ENCODE results near the gene RNF130. TPM values are rescaled to one million over a fixed set of nuclear protein-coding genes. Genes with fewer than 3 reads are reported as not detected.

The RNF130 gene
- total RNA-seq, 1 experiment from 2014 or later = 58.5 TPM

DNA sequence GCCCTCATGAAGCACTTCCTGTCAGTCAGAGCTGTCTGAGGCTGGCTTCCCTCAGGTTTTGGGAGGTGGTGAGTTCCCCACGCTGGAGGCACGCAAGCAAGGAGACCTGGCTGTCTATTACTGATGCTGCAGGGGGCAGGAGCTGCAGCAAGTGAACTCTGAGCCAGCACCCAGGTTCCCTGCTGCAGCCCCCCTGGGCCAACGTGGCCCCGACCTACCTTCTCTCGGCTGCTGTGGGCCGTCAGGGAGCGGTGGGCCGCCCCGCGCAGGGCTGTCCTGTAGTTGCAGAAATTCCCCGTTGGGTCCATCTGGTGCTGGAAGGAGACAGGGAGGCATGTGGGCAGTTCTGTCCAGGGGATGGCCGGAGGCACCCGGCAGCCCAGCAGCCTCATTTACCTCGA is 46.8 kb upstream of the RNF130 start:
- no peak for DNase-seq (ENCODE audit: low spot score)
- TF ChIP-seq, protein P1, sequence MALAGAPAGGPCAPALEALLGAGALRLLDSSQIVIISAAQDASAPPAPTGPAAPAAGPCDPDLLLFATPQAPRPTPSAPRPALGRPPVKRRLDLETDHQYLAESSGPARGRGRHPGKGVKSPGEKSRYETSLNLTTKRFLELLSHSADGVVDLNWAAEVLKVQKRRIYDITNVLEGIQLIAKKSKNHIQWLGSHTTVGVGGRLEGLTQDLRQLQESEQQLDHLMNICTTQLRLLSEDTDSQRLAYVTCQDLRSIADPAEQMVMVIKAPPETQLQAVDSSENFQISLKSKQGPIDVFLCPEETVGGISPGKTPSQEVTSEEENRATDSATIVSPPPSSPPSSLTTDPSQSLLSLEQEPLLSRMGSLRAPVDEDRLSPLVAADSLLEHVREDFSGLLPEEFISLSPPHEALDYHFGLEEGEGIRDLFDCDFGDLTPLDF (CRISPR knock-in tag; IDR thresholded peaks at IDR 0.05) = no peak
- TF ChIP-seq GRHL2 (CRISPR knock-in tag; IDR thresholded peaks at IDR 0.05; ENCODE audit: insufficient replicate concordance, severe bottlenecking) (no peak), TCF7 (CRISPR knock-in tag; IDR thresholded peaks at IDR 0.05; ENCODE audit: low read depth) (no peak)
- TF ChIP-seq, protein P2, sequence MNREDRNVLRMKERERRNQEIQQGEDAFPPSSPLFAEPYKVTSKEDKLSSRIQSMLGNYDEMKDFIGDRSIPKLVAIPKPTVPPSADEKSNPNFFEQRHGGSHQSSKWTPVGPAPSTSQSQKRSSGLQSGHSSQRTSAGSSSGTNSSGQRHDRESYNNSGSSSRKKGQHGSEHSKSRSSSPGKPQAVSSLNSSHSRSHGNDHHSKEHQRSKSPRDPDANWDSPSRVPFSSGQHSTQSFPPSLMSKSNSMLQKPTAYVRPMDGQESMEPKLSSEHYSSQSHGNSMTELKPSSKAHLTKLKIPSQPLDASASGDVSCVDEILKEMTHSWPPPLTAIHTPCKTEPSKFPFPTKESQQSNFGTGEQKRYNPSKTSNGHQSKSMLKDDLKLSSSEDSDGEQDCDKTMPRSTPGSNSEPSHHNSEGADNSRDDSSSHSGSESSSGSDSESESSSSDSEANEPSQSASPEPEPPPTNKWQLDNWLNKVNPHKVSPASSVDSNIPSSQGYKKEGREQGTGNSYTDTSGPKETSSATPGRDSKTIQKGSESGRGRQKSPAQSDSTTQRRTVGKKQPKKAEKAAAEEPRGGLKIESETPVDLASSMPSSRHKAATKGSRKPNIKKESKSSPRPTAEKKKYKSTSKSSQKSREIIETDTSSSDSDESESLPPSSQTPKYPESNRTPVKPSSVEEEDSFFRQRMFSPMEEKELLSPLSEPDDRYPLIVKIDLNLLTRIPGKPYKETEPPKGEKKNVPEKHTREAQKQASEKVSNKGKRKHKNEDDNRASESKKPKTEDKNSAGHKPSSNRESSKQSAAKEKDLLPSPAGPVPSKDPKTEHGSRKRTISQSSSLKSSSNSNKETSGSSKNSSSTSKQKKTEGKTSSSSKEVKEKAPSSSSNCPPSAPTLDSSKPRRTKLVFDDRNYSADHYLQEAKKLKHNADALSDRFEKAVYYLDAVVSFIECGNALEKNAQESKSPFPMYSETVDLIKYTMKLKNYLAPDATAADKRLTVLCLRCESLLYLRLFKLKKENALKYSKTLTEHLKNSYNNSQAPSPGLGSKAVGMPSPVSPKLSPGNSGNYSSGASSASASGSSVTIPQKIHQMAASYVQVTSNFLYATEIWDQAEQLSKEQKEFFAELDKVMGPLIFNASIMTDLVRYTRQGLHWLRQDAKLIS (CRISPR knock-in tag; IDR thresholded peaks at IDR 0.05; ENCODE audit: borderline replicate concordance) = no peak
- TF ChIP-seq, protein P3, sequence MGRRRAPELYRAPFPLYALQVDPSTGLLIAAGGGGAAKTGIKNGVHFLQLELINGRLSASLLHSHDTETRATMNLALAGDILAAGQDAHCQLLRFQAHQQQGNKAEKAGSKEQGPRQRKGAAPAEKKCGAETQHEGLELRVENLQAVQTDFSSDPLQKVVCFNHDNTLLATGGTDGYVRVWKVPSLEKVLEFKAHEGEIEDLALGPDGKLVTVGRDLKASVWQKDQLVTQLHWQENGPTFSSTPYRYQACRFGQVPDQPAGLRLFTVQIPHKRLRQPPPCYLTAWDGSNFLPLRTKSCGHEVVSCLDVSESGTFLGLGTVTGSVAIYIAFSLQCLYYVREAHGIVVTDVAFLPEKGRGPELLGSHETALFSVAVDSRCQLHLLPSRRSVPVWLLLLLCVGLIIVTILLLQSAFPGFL (CRISPR knock-in tag; IDR thresholded peaks at IDR 0.05; ENCODE audit: borderline replicate concordance) = no peak
- no peaks in the 10 kb centered on the region for H3K4me1 Mint-ChIP-seq
- no peaks in the 10 kb centered on the region for H3K9me3 Mint-ChIP-seq
- H3K4me3 Mint-ChIP-seq = no peak overlapping the region
- POLR2A ChIA-PET = no interaction called here
- CTCF ChIA-PET = interaction anchor here (0.7 kb wide), 1 partner anchor 501 kb away, joined by 4 read pairs; no protein-coding TSS in a partner anchor
- no peaks in the 10 kb centered on the region for H3K27me3 Mint-ChIP-seq (ENCODE audit: low read depth)
- H3K36me3 Mint-ChIP-seq = no peaks in the 10 kb centered on the region
- H3K27ac Mint-ChIP-seq = no peak overlapping the region
- ATAC-seq = no peak

DNA sequence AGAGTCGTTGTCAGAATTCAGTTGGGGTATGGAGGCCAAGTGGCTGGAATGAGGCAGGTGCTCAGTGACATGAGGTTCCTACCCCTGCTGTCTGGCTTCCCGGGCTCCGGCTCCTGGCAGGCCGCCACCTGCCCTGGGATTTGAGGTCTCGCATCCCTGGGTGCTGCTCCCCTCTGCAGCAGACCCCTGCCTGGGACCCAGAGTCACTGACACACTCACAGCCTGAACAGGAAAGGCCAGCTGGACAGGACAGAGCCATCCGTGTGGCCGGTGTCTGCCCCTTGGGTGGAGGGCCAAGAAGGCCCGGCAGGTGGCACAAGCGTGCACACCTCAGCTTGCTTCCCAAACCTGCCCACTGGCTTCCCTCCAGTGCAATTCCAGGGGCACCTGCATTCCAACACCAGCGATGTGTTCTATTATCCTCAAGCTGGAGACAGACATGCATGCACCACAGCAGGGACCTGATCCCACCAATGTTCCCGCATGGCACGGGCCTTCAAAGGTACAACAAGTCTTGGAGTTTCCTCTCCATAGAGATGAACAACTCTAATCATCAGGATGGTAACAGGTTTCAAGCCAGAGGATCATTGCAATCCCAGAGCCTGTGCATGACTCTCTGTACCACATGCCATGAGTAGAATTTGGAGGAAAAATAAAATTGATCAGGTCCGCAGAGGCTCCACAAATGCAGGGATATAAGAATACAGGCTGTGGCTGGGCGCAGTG is 45.6 kb upstream of the RNF130 start:
- no peaks in the 10 kb centered on the region for H3K9me3 Mint-ChIP-seq

More for the DNA sequence above, 45.6 kb upstream of the RNF130 start:
- ATAC-seq = peak; percentile 59
- ChIA-PET POLR2A (no interaction called here), CTCF (interaction anchor here (1.0 to 1.7 kb wide), 5 partner anchors 10 to 112 kb away, joined by 3 to 7 read pairs (median 3); partner anchors contain the start of gene RASGEF1C)
- no peak overlapping the region for H3K27ac Mint-ChIP-seq
- no peak for DNase-seq (ENCODE audit: low spot score)
- H3K36me3 Mint-ChIP-seq = no peaks in the 10 kb centered on the region
- TF ChIP-seq ZNF317 (CRISPR knock-in tag; IDR thresholded peaks at IDR 0.05; ENCODE audit: borderline replicate concordance, low read depth) = no peak
- TF ChIP-seq SP1 (CRISPR knock-in tag; conservative IDR thresholded peaks at IDR 0.05) = no peak
- TF ChIP-seq, protein P4, sequence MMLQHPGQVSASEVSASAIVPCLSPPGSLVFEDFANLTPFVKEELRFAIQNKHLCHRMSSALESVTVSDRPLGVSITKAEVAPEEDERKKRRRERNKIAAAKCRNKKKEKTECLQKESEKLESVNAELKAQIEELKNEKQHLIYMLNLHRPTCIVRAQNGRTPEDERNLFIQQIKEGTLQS (CRISPR knock-in tag; conservative IDR thresholded peaks at IDR 0.05) = no peak
- TF ChIP-seq TP53 (CRISPR knock-in tag; IDR thresholded peaks at IDR 0.05) = no peak
- TF ChIP-seq, protein P5, sequence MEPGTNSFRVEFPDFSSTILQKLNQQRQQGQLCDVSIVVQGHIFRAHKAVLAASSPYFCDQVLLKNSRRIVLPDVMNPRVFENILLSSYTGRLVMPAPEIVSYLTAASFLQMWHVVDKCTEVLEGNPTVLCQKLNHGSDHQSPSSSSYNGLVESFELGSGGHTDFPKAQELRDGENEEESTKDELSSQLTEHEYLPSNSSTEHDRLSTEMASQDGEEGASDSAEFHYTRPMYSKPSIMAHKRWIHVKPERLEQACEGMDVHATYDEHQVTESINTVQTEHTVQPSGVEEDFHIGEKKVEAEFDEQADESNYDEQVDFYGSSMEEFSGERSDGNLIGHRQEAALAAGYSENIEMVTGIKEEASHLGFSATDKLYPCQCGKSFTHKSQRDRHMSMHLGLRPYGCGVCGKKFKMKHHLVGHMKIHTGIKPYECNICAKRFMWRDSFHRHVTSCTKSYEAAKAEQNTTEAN (CRISPR knock-in tag; IDR thresholded peaks at IDR 0.05) = no peak
- no peak for TF ChIP-seq GTF2I (CRISPR knock-in tag; conservative IDR thresholded peaks at IDR 0.05)
- TF ChIP-seq SMAD3 (CRISPR knock-in tag; IDR thresholded peaks at IDR 0.05; ENCODE audit: borderline replicate concordance) = no peak
- no peak for TF ChIP-seq CREM (CRISPR knock-in tag; IDR thresholded peaks at IDR 0.05)
- H3K27me3 Mint-ChIP-seq (ENCODE audit: low read depth) = no peaks in the 10 kb centered on the region
- H3K4me3 Mint-ChIP-seq = no peak overlapping the region
- no peaks in the 10 kb centered on the region for H3K4me1 Mint-ChIP-seq
